ENCODE data around the gene SLC2A5.

DNA sequence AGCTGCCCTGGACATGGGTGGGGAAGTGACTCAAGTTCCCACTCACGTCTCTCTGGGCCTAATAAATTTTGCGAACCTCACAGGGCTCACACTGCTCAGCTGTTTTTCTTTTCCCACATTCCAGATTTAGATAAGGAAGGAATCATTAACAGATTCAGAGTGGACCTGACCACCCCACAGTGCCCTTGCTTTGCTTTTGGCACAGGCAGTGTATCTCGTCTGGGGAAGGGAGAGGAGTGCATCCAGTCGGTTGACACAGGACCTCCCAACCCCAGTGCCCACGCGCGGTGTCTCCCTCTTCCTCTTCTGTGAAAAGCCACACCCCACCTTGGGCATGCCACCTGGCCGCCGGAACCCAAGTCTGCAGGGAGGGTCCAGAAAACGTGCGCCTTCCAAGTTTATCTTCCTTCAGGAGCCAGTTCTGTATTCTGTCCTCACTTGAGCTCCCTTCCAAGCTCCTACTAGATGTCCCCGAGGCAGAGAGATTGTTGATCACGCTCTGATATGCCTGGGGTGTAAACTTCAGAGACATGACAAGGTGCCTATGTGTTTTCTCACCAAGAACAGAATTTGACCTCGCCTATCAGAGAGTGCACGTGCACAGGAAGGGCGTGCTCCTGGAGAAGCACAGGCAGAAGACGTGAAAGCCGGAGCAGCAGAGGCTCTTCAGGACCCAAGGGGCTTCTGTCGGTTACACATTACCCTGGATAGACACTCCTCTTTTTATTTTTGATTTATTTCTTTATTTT lies 9.5 kb upstream of the SLC2A5 start:
- TF ChIP-seq, protein P1, sequence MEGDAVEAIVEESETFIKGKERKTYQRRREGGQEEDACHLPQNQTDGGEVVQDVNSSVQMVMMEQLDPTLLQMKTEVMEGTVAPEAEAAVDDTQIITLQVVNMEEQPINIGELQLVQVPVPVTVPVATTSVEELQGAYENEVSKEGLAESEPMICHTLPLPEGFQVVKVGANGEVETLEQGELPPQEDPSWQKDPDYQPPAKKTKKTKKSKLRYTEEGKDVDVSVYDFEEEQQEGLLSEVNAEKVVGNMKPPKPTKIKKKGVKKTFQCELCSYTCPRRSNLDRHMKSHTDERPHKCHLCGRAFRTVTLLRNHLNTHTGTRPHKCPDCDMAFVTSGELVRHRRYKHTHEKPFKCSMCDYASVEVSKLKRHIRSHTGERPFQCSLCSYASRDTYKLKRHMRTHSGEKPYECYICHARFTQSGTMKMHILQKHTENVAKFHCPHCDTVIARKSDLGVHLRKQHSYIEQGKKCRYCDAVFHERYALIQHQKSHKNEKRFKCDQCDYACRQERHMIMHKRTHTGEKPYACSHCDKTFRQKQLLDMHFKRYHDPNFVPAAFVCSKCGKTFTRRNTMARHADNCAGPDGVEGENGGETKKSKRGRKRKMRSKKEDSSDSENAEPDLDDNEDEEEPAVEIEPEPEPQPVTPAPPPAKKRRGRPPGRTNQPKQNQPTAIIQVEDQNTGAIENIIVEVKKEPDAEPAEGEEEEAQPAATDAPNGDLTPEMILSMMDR (IDR thresholded peaks at IDR 0.05): no peak
- TF ChIP-seq POLR2AphosphoS5 (IDR thresholded peaks at IDR 0.05) (no peak), EP300 (IDR thresholded peaks at IDR 0.05) (no peak), POLR2A (IDR thresholded peaks at IDR 0.05) (no peak)
